Breast epithelium (tissue), 4 donors: ENCODE measurements around the gene GCDH. TPM values are rescaled to one million over a fixed set of nuclear protein-coding genes. Genes with fewer than 3 reads are reported as not detected.
"Not testable (repeated sequence)": the region's sequence is repeated elsewhere in the genome, so short reads cannot be mapped to it uniquely, and the experiment has no call there.

Source experiments
- DNase-seq, 2 donors: peaks; one replicate each; pipeline ENCODE4 v3.0.0-alpha.2; 2019; ENCODE audit warnings: low spot score in 2 of 2
- H3K27ac ChIP-seq, 2 donors: fragments of 200-600 bp; sonication (generic) in 1 of 2; one replicate each; pipeline ENCODE4 v1.5.1; 2016 to 2019; ENCODE audit warnings: mild to moderate bottlenecking in 1 of 2
- H3K27me3 ChIP-seq, 2 donors: fragments of 200-600 bp; sonication (generic) in 1 of 2; one replicate each; pipeline versions ENCODE4 v1.5.1 to v1.6.0; 2017 to 2019; ENCODE audit warnings: control low read depth in 1 of 2, mild to moderate bottlenecking in 1 of 2
- H3K36me3 ChIP-seq: fragments of 200-600 bp; one replicate; pipeline ENCODE4 v1.5.1; 2019
- H3K4me1 ChIP-seq, 2 donors: fragments of 200-600 bp; sonication (generic); one replicate each; pipeline ENCODE4 v1.5.1; 2016 to 2019; ENCODE audit warnings: control low read depth in 1 of 2
- H3K4me3 ChIP-seq, 3 donors: fragments of 200-600 bp; sonication (generic); 1 replicate in 2 of 3; 2 replicates in 1 of 3; pipeline ENCODE4 v1.5.1; 2016 to 2019; ENCODE audit warnings: mild to moderate bottlenecking in 3 of 3, moderate library complexity in 2 of 3
- H3K9me3 ChIP-seq, 2 donors: fragments of 200-600 bp; sonication (generic) in 1 of 2; one replicate each; pipeline ENCODE4 v1.5.1; 2016 to 2019; ENCODE audit warnings: control low read depth in 1 of 2
- CTCF ChIP-seq, 3 donors: fragments of 450-650 bp; IDR thresholded peaks; one replicate each; pipeline ENCODE4 v1.5.1; 2016 to 2017; ENCODE audit warnings: antibody characterized with exemption in 3 of 3, mild to moderate bottlenecking in 3 of 3, moderate library complexity in 3 of 3
- POLR2A ChIP-seq: fragments of 450-650 bp; IDR thresholded peaks from one replicate; pipeline ENCODE4 v1.6.1; 2016; ENCODE audit warnings: antibody characterized with exemption, mild to moderate bottlenecking, moderate library complexity
- POLR2AphosphoS5 ChIP-seq, 3 donors: sonication (generic); formaldehyde crosslinking; IDR thresholded peaks; one replicate each; pipeline ENCODE4 v1.6.1; 2017; ENCODE audit warnings: antibody characterized with exemption in 3 of 3
- intact Hi-C: fragments of 100-400 bp; cut with DNase I; formaldehyde crosslinking; loops from one replicate; pipeline ENCODE4 v1.15.1; 2023; ENCODE audit warnings: low total_unique reads
- total RNA-seq, 3 donors: library from RNA; depleted of rRNA; stranded (reverse); fragments of >200 nt; gene quantifications; one replicate each; pipeline ENCODE4 v1.1.0, GENCODE V29; 2016

GCDH gene
- total RNA-seq, result 10 to 100 TPM; 39.2 to 72.8 (median 50.1) TPM

- Histone ChIP-seq H3K27ac (peak within 1 kb of the TSS; percentile 72 to 80), H3K9me3 (no peaks in the 10 kb centered on the region), H3K4me1 (peaks cover 0 to 9% of the 10 kb centered on the region in 2 donors), H3K27me3 (peaks cover 0 to 2% of the 10 kb centered on the region in 2 donors), H3K36me3 (no peaks in the 10 kb centered on the region), H3K4me3 (peak within 1 kb of the TSS; percentile 85 to 97 (median 89))
- TF ChIP-seq POLR2AphosphoS5 (IDR thresholded peaks at IDR 0.05), result peak in 2 of 3 donors; percentile 79 to 85
- TF ChIP-seq CTCF (IDR thresholded peaks at IDR 0.05), result no peak
- TF ChIP-seq POLR2A, result peak; percentile 68
- DNase-seq, result peak; percentile 97 to 99
- intact Hi-C loops, result no loop called here
Observed at GRCh38 chr19:12890787-12891552, at the start of gene GCDH. GCDH (plus strand) TSS chr19:12891160; CDS start chr19:12891305, 145 bp downstream.

- peaks cover 4 to 11% of the 10 kb centered on the region in 2 donors for H3K4me1 ChIP-seq
- H3K9me3 ChIP-seq, result no peaks in the 10 kb centered on the region
- no peak overlapping the region for H3K27ac ChIP-seq
- TF ChIP-seq POLR2AphosphoS5 (IDR thresholded peaks at IDR 0.05) (no peak), POLR2A (no peak), CTCF (IDR thresholded peaks at IDR 0.05) (no peak)
- H3K4me3 ChIP-seq, result no peak overlapping the region
- no peak for DNase-seq
- intact Hi-C loops, result loop anchor here (10.0 kb wide), 1 partner anchor 78 kb away; no protein-coding TSS in a partner anchor
- H3K36me3 ChIP-seq, result no peaks in the 10 kb centered on the region
- H3K27me3 ChIP-seq, result peaks cover 12 to 66% of the 10 kb centered on the region in 2 donors
Observed at GRCh38 chr19:12842511-12842910, 48.4 kb upstream of the GCDH start.

- Histone ChIP-seq H3K27me3 (peaks cover 8 to 59% of the 10 kb centered on the region in 2 donors), H3K27ac (no peak overlapping the region), H3K36me3 (no peaks in the 10 kb centered on the region), H3K9me3 (no peaks in the 10 kb centered on the region), H3K4me1 (peaks cover 4 to 11% of the 10 kb centered on the region in 2 donors), H3K4me3 (no peak overlapping the region)
- intact Hi-C loops, result loop anchor here (10.0 kb wide), 1 partner anchor 79 kb away; no protein-coding TSS in a partner anchor
- TF ChIP-seq POLR2A, result no peak
- no peak for TF ChIP-seq CTCF (IDR thresholded peaks at IDR 0.05)
- DNase-seq, result no peak
Observed at GRCh38 chr19:12843328-12843727, 47.6 kb upstream of the GCDH start.

- Histone ChIP-seq H3K27ac (no peak overlapping the region), H3K4me3 (no peak overlapping the region), H3K36me3 (no peaks in the 10 kb centered on the region), H3K9me3 (no peaks in the 10 kb centered on the region), H3K27me3 (peaks cover 4 to 51% of the 10 kb centered on the region in 2 donors), H3K4me1 (peaks cover 0 to 5% of the 10 kb centered on the region in 2 donors)
- TF ChIP-seq CTCF (IDR thresholded peaks at IDR 0.05) (no peak), POLR2A (no peak), POLR2AphosphoS5 (IDR thresholded peaks at IDR 0.05) (no peak)
- no peak for DNase-seq
- intact Hi-C loops, result loop anchor here (10.0 kb wide), 1 partner anchor 79 kb away; no protein-coding TSS in a partner anchor
Observed at GRCh38 chr19:12843999-12844732, 46.8 kb upstream of the GCDH start.

- H3K4me3 ChIP-seq, H3K4me1 ChIP-seq, H3K36me3 ChIP-seq, H3K9me3 ChIP-seq, DNase-seq, H3K27ac ChIP-seq: not testable (repeated sequence)
- H3K27me3 ChIP-seq, result peaks cover 0 to 26% of the 10 kb centered on the region in 2 donors
- intact Hi-C loops, result loop anchor here (10.0 kb wide), 1 partner anchor 82 kb away; no protein-coding TSS in a partner anchor
Observed at GRCh38 chr19:12846613-12847012, 44.3 kb upstream of the GCDH start.
